Hepatocyte (in vitro differentiated cells): ENCODE results near the gene ACE. TPM values are rescaled to one million over a fixed set of nuclear protein-coding genes. Genes with fewer than 3 reads are reported as not detected.

Source experiments
- DNase-seq: peaks from one replicate; pipeline ENCODE4 v3.0.0-alpha.2; 2016; ENCODE audit warnings: low spot score
- H2AFZ ChIP-seq: fragments of 200-600 bp; sonication (generic); 2 replicates; pipeline ENCODE4 v1.6.0; 2016; ENCODE audit warnings: antibody characterized with exemption, mild to moderate bottlenecking
- H3K27ac ChIP-seq: fragments of 200-600 bp; sonication (generic); 2 replicates; pipeline ENCODE4 v1.5.1; 2016; ENCODE audit warnings: mild to moderate bottlenecking
- H3K27me3 ChIP-seq: fragments of 200-600 bp; sonication (generic); 2 replicates; pipeline ENCODE4 v1.6.1; 2016
- H3K36me3 ChIP-seq: fragments of 200-600 bp; sonication (generic); replicated peaks from 2 replicates; pipeline ENCODE4 v1.5.1; 2016; ENCODE audit warnings: low read depth; ENCODE audit not compliant: insufficient read depth
- H3K4me1 ChIP-seq: fragments of 200-600 bp; sonication (generic); 2 replicates; pipeline ENCODE4 v1.5.1; 2016; ENCODE audit warnings: mild to moderate bottlenecking, moderate library complexity; ENCODE audit not compliant: insufficient read depth
- H3K4me2 ChIP-seq: fragments of 200-600 bp; sonication (generic); 2 replicates; pipeline ENCODE4 v1.6.0; 2016
- H3K4me3 ChIP-seq: fragments of 200-600 bp; sonication (generic); 2 replicates; pipeline ENCODE4 v1.5.1; 2016; ENCODE audit warnings: mild to moderate bottlenecking
- H3K79me2 ChIP-seq: fragments of 200-600 bp; sonication (generic); 2 replicates; pipeline ENCODE4 v1.6.0; 2017; ENCODE audit warnings: mild to moderate bottlenecking
- H3K9me2 ChIP-seq: fragments of 200-600 bp; sonication (generic); replicated peaks from 2 replicates; pipeline ENCODE4 v1.6.0; 2017; ENCODE audit warnings: mild to moderate bottlenecking; ENCODE audit not compliant: insufficient read depth
- H3K9me3 ChIP-seq: fragments of 200-600 bp; sonication (generic); 2 replicates; pipeline ENCODE4 v1.5.1; 2016; ENCODE audit warnings: low read depth, mild to moderate bottlenecking
- H4K20me1 ChIP-seq: fragments of 200-600 bp; sonication (generic); 2 replicates; pipeline ENCODE4 v1.6.0; 2016; ENCODE audit warnings: mild to moderate bottlenecking; ENCODE audit not compliant: insufficient read depth, poor library complexity, severe bottlenecking
- EZH2 ChIP-seq: fragments of 200-600 bp; sonication (generic); IDR thresholded peaks from 2 replicates; pipeline ENCODE4 v1.6.1; 2016; ENCODE audit warnings: antibody characterized with exemption, mild to moderate bottlenecking, borderline replicate concordance
- EZH2phosphoT487 ChIP-seq: fragments of 200-600 bp; sonication (generic); IDR thresholded peaks from one replicate; pipeline ENCODE4 v1.6.1; 2018; ENCODE audit warnings: antibody characterized with exemption, mild to moderate bottlenecking, low read depth, moderate library complexity; ENCODE audit not compliant: unreplicated experiment, severe bottlenecking
- WGBS: methylation state at CpG from one replicate; pipeline ENCODE4 v1.1.6; 2016; ENCODE audit warnings: low lambda C conversion rate; ENCODE audit errors: missing lambda C conversion rate; 5-methylcytosine and 5-hydroxymethylcytosine counted together
- polyA plus RNA-seq: library from polyadenylated mRNA; unstranded; fragments of >200 nt; fragmentation: Nextera tagmentation; extraction: Ambion mirVana; gene quantifications from 2 replicates; pipeline ENCODE4 v1.2.1, GENCODE V29; 2016
- total RNA-seq: library from RNA; depleted of rRNA; stranded (reverse); fragments of >200 nt; gene quantifications from 2 replicates; pipeline ENCODE4 v1.2.3, GENCODE V29; 2014
- TF ChIP-seq, protein P1 (sequence below): fragments of 200-600 bp; sonication (generic); IDR thresholded peaks from 2 replicates; pipeline ENCODE4 v1.5.1; 2016; ENCODE audit warnings: antibody characterized with exemption, mild to moderate bottlenecking; ENCODE audit not compliant: poor library complexity

The ACE gene
- total and polyA plus RNA-seq, 2 experiments from 2014 or later, result 7.2 to 8.0 TPM

DNA sequence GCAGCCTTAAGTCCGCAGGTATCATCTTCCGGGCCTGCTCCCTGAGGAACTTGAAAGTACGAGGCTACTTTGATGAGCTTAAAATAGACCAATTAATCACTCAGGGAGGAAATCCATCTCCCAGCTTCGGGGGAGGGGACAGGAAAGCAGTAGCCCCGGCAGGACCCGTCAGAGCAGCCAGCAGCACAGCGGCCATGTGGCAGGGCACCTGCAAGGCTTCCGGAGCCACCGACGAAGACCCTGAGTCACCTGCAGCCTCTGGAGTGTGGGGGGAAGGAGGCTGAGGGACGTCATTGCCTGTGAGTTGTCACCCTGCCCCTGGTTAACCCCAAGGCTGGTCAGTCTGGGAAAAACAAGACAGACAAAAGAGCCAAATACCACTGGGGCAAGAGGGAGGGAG, 26.3 kb upstream of the ACE start:
- Histone ChIP-seq H3K27me3 (no peaks in the 10 kb centered on the region), H3K4me3 (no peak overlapping the region), H3K4me2 (no peak overlapping the region), H3K36me3 (no peaks in the 10 kb centered on the region), H3K27ac (no peak overlapping the region), H3K4me1 (peaks cover 31% of the 10 kb centered on the region), H3K9me2 (no peaks in the 10 kb centered on the region), H3K79me2 (peaks cover under 1% of the 10 kb centered on the region), H2AFZ (no peak overlapping the region), H4K20me1 (no peaks in the 10 kb centered on the region), H3K9me3 (no peaks in the 10 kb centered on the region)
- no peak for DNase-seq
- no peak for TF ChIP-seq EZH2
- TF ChIP-seq, protein P1, sequence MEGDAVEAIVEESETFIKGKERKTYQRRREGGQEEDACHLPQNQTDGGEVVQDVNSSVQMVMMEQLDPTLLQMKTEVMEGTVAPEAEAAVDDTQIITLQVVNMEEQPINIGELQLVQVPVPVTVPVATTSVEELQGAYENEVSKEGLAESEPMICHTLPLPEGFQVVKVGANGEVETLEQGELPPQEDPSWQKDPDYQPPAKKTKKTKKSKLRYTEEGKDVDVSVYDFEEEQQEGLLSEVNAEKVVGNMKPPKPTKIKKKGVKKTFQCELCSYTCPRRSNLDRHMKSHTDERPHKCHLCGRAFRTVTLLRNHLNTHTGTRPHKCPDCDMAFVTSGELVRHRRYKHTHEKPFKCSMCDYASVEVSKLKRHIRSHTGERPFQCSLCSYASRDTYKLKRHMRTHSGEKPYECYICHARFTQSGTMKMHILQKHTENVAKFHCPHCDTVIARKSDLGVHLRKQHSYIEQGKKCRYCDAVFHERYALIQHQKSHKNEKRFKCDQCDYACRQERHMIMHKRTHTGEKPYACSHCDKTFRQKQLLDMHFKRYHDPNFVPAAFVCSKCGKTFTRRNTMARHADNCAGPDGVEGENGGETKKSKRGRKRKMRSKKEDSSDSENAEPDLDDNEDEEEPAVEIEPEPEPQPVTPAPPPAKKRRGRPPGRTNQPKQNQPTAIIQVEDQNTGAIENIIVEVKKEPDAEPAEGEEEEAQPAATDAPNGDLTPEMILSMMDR, result no peak
- no peak for TF ChIP-seq EZH2phosphoT487
- 43% methylated on average over 11 of the region's 11 CpGs for WGBS

DNA sequence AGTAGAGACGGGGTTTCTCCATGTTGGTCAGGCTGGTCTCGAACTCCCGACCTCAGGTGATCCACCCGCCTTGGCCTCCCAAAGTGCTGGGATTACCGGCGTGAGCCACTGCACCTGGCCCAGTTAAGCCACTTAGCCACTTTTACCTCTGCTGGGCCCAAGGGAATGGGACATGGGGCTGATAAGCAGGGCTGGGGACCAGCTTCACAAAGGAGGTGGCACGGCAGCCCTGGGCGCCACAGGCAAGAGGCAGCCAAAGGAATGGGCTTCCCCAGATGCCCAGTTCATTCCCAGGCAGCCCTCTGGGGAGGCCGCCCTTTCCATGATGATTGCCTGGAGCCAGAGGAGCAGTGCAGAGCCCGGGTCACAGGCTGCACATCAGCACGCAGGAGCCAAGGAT, 25.7 kb upstream of the ACE start:
- no peaks in the 10 kb centered on the region for H3K36me3 ChIP-seq
- H3K4me1 ChIP-seq, result peaks cover 30% of the 10 kb centered on the region
- H3K9me2 ChIP-seq, result no peaks in the 10 kb centered on the region
- H3K4me3 ChIP-seq, result no peak overlapping the region
- H3K4me2 ChIP-seq, result no peak overlapping the region
- no peak for DNase-seq
- WGBS, result 92% methylated on average over 11 of the region's 11 CpGs
- H3K27me3 ChIP-seq, result no peaks in the 10 kb centered on the region
- no peak for TF ChIP-seq EZH2phosphoT487
- TF ChIP-seq EZH2, result no peak
- TF ChIP-seq, protein P1, result no peak
- H2AFZ ChIP-seq, result no peak overlapping the region
- no peaks in the 10 kb centered on the region for H4K20me1 ChIP-seq
- H3K79me2 ChIP-seq, result no peaks in the 10 kb centered on the region
- H3K9me3 ChIP-seq, result no peaks in the 10 kb centered on the region
- no peak overlapping the region for H3K27ac ChIP-seq

DNA sequence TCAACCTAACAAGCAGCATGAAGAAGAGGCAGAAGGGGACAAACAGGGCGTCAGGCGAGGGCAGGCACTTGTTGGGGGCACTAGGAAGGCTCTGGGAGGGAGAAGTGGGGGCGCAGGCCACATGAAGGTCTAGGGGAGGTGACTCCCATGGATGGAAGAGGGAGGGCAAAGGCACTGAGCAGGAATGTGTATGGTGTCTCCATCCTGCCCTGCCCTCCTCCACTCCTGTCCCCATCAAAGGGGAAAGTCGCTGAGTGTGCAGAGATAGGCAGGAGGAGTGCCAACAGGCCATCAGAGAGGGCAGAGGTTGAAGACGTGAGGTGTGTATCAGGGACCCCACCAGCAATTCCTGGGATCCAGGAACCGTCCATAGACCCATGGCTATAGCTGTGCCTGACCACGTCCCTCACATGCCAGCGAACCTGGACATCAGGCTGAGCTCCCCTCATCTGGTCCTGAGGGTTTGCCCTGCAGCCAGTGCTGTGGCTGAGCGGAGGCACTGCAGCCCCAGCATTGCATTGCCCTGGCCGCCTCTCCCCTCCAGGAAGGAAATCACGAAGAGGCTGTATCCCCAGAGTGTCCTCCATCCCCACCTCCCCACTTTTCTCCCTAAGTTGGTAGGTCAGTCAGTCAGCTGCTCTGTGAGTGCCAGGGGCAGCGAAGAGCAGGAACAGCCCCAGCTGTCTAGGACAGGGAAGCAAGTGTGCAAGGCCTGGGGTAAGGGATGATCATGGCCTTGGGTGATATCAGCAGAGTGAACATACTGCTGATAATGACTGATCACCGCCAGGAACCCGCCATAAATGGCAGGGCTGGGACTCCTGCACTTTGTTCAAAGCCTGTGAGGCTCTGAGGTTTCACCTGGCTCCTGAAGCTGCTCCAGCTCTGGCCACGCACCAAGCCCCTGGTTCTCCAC, 24.6 kb upstream of the ACE start:
- H3K4me2 ChIP-seq, result no peak overlapping the region
- 85% methylated on average over 15 of the region's 15 CpGs for WGBS
- no peaks in the 10 kb centered on the region for H3K27me3 ChIP-seq
- H4K20me1 ChIP-seq, result no peaks in the 10 kb centered on the region
- no peaks in the 10 kb centered on the region for H3K9me2 ChIP-seq
- no peak for DNase-seq
- no peaks in the 10 kb centered on the region for H3K9me3 ChIP-seq
- H3K79me2 ChIP-seq, result no peaks in the 10 kb centered on the region
- TF ChIP-seq, protein P1, result no peak
- TF ChIP-seq EZH2phosphoT487 (no peak), EZH2 (no peak)
- H3K4me3 ChIP-seq, result no peak overlapping the region
- peak overlapping the region; percentile 83 for H3K27ac ChIP-seq
- H3K4me1 ChIP-seq, result peaks cover 20% of the 10 kb centered on the region
- no peaks in the 10 kb centered on the region for H3K36me3 ChIP-seq
- H2AFZ ChIP-seq, result no peak overlapping the region
